ENCODE results near the gene TTC21A.

The TTC21A gene

DNA sequence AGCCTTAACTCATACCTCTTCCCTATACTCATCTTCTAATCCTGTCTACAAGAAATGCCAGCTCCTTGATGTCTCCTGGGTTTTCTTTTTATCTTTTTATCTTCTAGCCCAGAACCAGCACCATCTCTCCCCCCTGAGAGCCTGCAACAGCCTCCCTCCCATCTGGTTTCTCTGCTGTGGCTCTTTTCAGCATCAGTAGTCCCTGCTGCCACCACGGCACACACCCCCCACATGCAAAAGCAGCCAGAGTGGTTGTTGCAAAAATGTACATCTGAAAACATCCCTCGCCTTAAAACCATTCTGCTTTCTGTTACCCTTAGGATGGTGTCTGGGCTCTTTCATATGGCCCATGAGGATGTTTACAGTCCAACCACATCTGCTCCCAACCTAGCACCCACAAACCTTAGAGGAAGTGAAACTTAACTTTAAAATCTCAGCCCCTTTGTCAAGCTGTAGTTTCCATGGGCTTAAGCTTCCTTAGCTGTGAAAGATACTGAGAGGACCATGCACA lies 775 bp downstream of the TTC21A start:
- H3K4me3 ChIP-seq (ENCODE audit: control insufficient read depth, low read depth, low read length), result peak overlapping the region; percentile 89
- DNase-seq (ENCODE audit: low read depth), result no peak
- TF ChIP-seq, protein P1, sequence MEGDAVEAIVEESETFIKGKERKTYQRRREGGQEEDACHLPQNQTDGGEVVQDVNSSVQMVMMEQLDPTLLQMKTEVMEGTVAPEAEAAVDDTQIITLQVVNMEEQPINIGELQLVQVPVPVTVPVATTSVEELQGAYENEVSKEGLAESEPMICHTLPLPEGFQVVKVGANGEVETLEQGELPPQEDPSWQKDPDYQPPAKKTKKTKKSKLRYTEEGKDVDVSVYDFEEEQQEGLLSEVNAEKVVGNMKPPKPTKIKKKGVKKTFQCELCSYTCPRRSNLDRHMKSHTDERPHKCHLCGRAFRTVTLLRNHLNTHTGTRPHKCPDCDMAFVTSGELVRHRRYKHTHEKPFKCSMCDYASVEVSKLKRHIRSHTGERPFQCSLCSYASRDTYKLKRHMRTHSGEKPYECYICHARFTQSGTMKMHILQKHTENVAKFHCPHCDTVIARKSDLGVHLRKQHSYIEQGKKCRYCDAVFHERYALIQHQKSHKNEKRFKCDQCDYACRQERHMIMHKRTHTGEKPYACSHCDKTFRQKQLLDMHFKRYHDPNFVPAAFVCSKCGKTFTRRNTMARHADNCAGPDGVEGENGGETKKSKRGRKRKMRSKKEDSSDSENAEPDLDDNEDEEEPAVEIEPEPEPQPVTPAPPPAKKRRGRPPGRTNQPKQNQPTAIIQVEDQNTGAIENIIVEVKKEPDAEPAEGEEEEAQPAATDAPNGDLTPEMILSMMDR (IDR thresholded peaks at IDR 0.05; ENCODE audit: control insufficient read depth, insufficient read depth, low read depth, low read length, missing control alignments), result no peak

DNA sequence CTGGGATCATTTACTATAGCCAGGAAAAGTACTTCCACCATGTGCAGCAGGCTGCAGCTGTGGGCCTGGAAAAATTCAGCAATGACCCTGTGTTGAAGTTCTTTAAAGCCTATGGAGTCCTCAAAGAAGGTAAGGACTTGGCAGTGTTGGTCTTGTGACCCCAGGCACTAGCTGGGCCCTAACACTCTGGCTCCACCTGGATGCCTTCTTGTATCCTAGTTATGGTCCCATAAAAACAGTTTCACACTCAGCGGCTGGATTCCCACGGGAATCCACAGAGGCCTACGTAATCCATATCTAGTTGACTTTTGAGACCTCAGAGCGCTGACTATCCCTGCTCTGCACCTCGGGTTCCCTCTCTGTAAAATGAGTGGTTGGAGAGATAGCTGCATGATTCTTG lies 1.6 kb downstream of the TTC21A start:
- no peak for DNase-seq (ENCODE audit: low read depth)
- no peak overlapping the region for H3K4me3 ChIP-seq (ENCODE audit: control insufficient read depth, low read depth, low read length)
- TF ChIP-seq, protein P1 (IDR thresholded peaks at IDR 0.05; ENCODE audit: control insufficient read depth, insufficient read depth, low read depth, low read length, missing control alignments), result no peak

- TF ChIP-seq, protein P1 (IDR thresholded peaks at IDR 0.05; ENCODE audit: control insufficient read depth, insufficient read depth, low read depth, low read length, missing control alignments), result no peak
- no peak overlapping the region for H3K4me3 ChIP-seq (ENCODE audit: control insufficient read depth, low read depth, low read length)
- no peak for DNase-seq (ENCODE audit: low read depth)
These were observed 2.7 kb downstream of the TTC21A start for GRCh38 chr3:39110041-39110639.

GRCh38 chr3:39112113-39112512 lies 4.6 kb downstream of the TTC21A start:
- TF ChIP-seq, protein P1 (IDR thresholded peaks at IDR 0.05; ENCODE audit: control insufficient read depth, insufficient read depth, low read depth, low read length, missing control alignments), result no peak
- no peak for DNase-seq (ENCODE audit: low read depth)
- H3K4me3 ChIP-seq (ENCODE audit: control insufficient read depth, low read depth, low read length), result no peak overlapping the region

DNA sequence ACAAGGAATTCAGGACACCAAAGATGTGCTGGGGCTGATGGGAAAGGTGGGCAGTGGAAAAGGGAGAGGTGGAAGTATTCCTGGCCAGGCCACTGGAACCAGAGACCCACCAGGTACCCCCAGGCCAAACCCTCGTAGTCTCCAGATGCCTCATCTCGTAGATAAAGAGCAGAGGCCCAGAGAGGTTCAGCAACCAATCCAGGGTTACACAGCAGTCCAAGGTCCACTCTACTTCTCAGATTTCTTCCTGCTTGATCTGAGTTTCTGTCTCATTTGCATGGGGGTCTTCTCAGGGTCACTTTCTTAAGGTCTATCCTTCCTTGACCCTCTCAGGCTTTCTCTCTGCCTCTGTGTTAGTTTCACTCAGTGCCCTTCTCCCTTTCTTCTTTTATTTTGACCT lies 5.1 kb downstream of the TTC21A start:
- no peak overlapping the region for H3K4me3 ChIP-seq (ENCODE audit: control insufficient read depth, low read depth, low read length)

GRCh38 chr3:39113291-39113690 lies 5.8 kb downstream of the TTC21A start:
- DNase-seq (ENCODE audit: low read depth), result no peak
- no peak overlapping the region for H3K4me3 ChIP-seq (ENCODE audit: control insufficient read depth, low read depth, low read length)
- TF ChIP-seq, protein P1 (IDR thresholded peaks at IDR 0.05; ENCODE audit: control insufficient read depth, insufficient read depth, low read depth, low read length, missing control alignments), result no peak

More for the DNA sequence above, 5.1 kb downstream of the TTC21A start:
- TF ChIP-seq, protein P1 (IDR thresholded peaks at IDR 0.05; ENCODE audit: control insufficient read depth, insufficient read depth, low read depth, low read length, missing control alignments), result no peak
- no peak for DNase-seq (ENCODE audit: low read depth)
